Mucosa of rectum (tissue), 2 donors: Measurements from ENCODE around the gene SH3BP2.

Source experiments
- H3K27ac ChIP-seq, 2 donors: one replicate each; pipeline ENCODE4 v1.7.0; 2013; ENCODE audit warnings: inconsistent platforms in 2 of 2, low read depth in 2 of 2, low read length in 2 of 2
- H3K27me3 ChIP-seq, 2 donors: one replicate each; pipeline ENCODE4 v1.7.0; 2013; ENCODE audit warnings: low read length in 2 of 2; ENCODE audit not compliant: control insufficient read depth in 2 of 2, insufficient read depth in 2 of 2
- H3K36me3 ChIP-seq, 2 donors: one replicate each; pipeline ENCODE4 v1.7.0; 2013; ENCODE audit warnings: low read length in 2 of 2; ENCODE audit not compliant: control insufficient read depth in 2 of 2, insufficient read depth in 2 of 2
- H3K4me1 ChIP-seq, 2 donors: one replicate each; pipeline ENCODE4 v1.7.0; 2013; ENCODE audit warnings: low read length in 2 of 2, mild to moderate bottlenecking in 1 of 2; ENCODE audit not compliant: control insufficient read depth in 2 of 2, insufficient read depth in 2 of 2
- H3K4me3 ChIP-seq, 2 donors: one replicate each; pipeline ENCODE4 v1.7.0; 2013; ENCODE audit warnings: low read length in 2 of 2
- H3K9ac ChIP-seq, 2 donors: one replicate each; pipeline ENCODE4 v1.7.0; 2013; ENCODE audit warnings: low read length in 2 of 2, low read depth in 1 of 2, mild to moderate bottlenecking in 1 of 2
- H3K9me3 ChIP-seq, 2 donors: one replicate each; pipeline ENCODE4 v1.7.0; 2013; ENCODE audit warnings: low read length in 2 of 2; ENCODE audit not compliant: control insufficient read depth in 2 of 2
- donor health status: healthy.
- donor health status: Normal muscosa, but diverticular disease.

Gene SH3BP2

GRCh38 chr4:2798399-2799223 is 5.7 kb downstream of the SH3BP2 start:
- peak overlapping the region; percentile 24 to 73 for H3K9ac ChIP-seq
- H3K9me3 ChIP-seq = no peaks in the 10 kb centered on the region
- H3K4me3 ChIP-seq = peak overlapping the region; percentile 2 to 48

GRCh38 chr4:2799224-2799911 is 6.5 kb downstream of the SH3BP2 start:
- H3K9ac ChIP-seq = peak overlapping the region in 1 of 2 donors; percentile 73
- peak overlapping the region; percentile 83 to 90 for H3K27ac ChIP-seq
- no peaks in the 10 kb centered on the region for H3K27me3 ChIP-seq
- H3K4me1 ChIP-seq = peaks cover 71 to 91% of the 10 kb centered on the region in 2 donors
- peak overlapping the region; percentile 14 to 48 for H3K4me3 ChIP-seq
- H3K36me3 ChIP-seq = no peaks in the 10 kb centered on the region
- no peaks in the 10 kb centered on the region for H3K9me3 ChIP-seq

More at GRCh38 chr4:2798399-2799223, 5.7 kb downstream of the SH3BP2 start:
- Histone ChIP-seq H3K4me1 (peaks cover 76 to 91% of the 10 kb centered on the region in 2 donors), H3K27ac (peak overlapping the region; percentile 83 to 90), H3K27me3 (no peaks in the 10 kb centered on the region), H3K36me3 (no peaks in the 10 kb centered on the region)

- no peaks in the 10 kb centered on the region for H3K27me3 ChIP-seq
- H3K36me3 ChIP-seq = no peaks in the 10 kb centered on the region
- peak overlapping the region; percentile 14 to 31 for H3K4me3 ChIP-seq
- no peaks in the 10 kb centered on the region for H3K9me3 ChIP-seq
- peaks cover 71 to 91% of the 10 kb centered on the region in 2 donors for H3K4me1 ChIP-seq
- peak overlapping the region; percentile 83 to 90 for H3K27ac ChIP-seq
- peak overlapping the region; percentile 5 to 60 for H3K9ac ChIP-seq
Observed at GRCh38 chr4:2799971-2800690, 7.2 kb downstream of the SH3BP2 start.

- Histone ChIP-seq H3K27ac (peak overlapping the region; percentile 83 to 90), H3K4me3 (peak overlapping the region in 1 of 2 donors; percentile 31), H3K9me3 (no peaks in the 10 kb centered on the region), H3K36me3 (no peaks in the 10 kb centered on the region), H3K4me1 (peaks cover 70 to 91% of the 10 kb centered on the region in 2 donors), H3K27me3 (no peaks in the 10 kb centered on the region), H3K9ac (peak overlapping the region; percentile 5 to 60)
Observed at GRCh38 chr4:2800691-2801596, 8.1 kb downstream of the SH3BP2 start.

- Histone ChIP-seq H3K27me3 (no peaks in the 10 kb centered on the region), H3K4me3 (no peak overlapping the region), H3K9me3 (no peaks in the 10 kb centered on the region), H3K4me1 (peaks cover 70 to 91% of the 10 kb centered on the region in 2 donors), H3K27ac (peak overlapping the region; percentile 59 to 68), H3K36me3 (no peaks in the 10 kb centered on the region), H3K9ac (peak overlapping the region in 1 of 2 donors; percentile 56)
Observed at GRCh38 chr4:2802618-2803531, 10.0 kb downstream of the SH3BP2 start.

- Histone ChIP-seq H3K4me3 (no peak overlapping the region), H3K9ac (peak overlapping the region in 1 of 2 donors; percentile 56), H3K36me3 (no peaks in the 10 kb centered on the region), H3K27ac (peak overlapping the region; percentile 68 to 70), H3K27me3 (no peaks in the 10 kb centered on the region), H3K4me1 (peaks cover 65 to 84% of the 10 kb centered on the region in 2 donors), H3K9me3 (no peaks in the 10 kb centered on the region)
Observed at GRCh38 chr4:2803624-2804448, 11.0 kb downstream of the SH3BP2 start.

GRCh38 chr4:2804449-2804972 is 11.6 kb downstream of the SH3BP2 start:
- H3K36me3 ChIP-seq = no peaks in the 10 kb centered on the region
- no peaks in the 10 kb centered on the region for H3K27me3 ChIP-seq
- no peaks in the 10 kb centered on the region for H3K9me3 ChIP-seq
- peaks cover 61 to 81% of the 10 kb centered on the region in 2 donors for H3K4me1 ChIP-seq
- H3K4me3 ChIP-seq = no peak overlapping the region
- H3K27ac ChIP-seq = peak overlapping the region; percentile 58 to 70
- H3K9ac ChIP-seq = peak overlapping the region in 1 of 2 donors; percentile 56

- peak overlapping the region in 1 of 2 donors; percentile 32 for H3K4me3 ChIP-seq
- no peaks in the 10 kb centered on the region for H3K36me3 ChIP-seq
- H3K4me1 ChIP-seq = peaks cover 59 to 83% of the 10 kb centered on the region in 2 donors
- peak overlapping the region; percentile 89 to 92 for H3K27ac ChIP-seq
- no peaks in the 10 kb centered on the region for H3K27me3 ChIP-seq
- no peaks in the 10 kb centered on the region for H3K9me3 ChIP-seq
- H3K9ac ChIP-seq = peak overlapping the region in 1 of 2 donors; percentile 56
Observed at GRCh38 chr4:2804973-2805501, 12.2 kb downstream of the SH3BP2 start.
